ENCODE data around the gene PREB.

PREB gene

GRCh38 chr2:27174638-27175037, 40.2 kb upstream of the PREB start:
- DNase-seq (ENCODE audit: insufficient read length, low spot score): no peak
- TF ChIP-seq POLR2AphosphoS5 (IDR thresholded peaks at IDR 0.05; ENCODE audit: low read depth, low read length): no peak
- no peak for TF ChIP-seq TAF1 (IDR thresholded peaks at IDR 0.05; ENCODE audit: low read depth, low read length)
- no peak for TF ChIP-seq POLR2A (IDR thresholded peaks at IDR 0.05; ENCODE audit: low read depth, low read length)
- no peak for TF ChIP-seq POU2F2 (IDR thresholded peaks at IDR 0.05; ENCODE audit: low read depth, low read length)
- TF ChIP-seq SPI1 (IDR thresholded peaks at IDR 0.05; ENCODE audit: low read depth, low read length): no peak
- TF ChIP-seq PAX5 (IDR thresholded peaks at IDR 0.05; ENCODE audit: insufficient read depth, low read length, severe bottlenecking): no peak
- FAIRE-seq: no peak

- no peak for TF ChIP-seq POU2F2 (IDR thresholded peaks at IDR 0.05; ENCODE audit: low read depth, low read length)
- no peak for TF ChIP-seq TAF1 (IDR thresholded peaks at IDR 0.05; ENCODE audit: low read depth, low read length)
- no peak for TF ChIP-seq POLR2AphosphoS5 (IDR thresholded peaks at IDR 0.05; ENCODE audit: low read depth, low read length)
- no peak for TF ChIP-seq SPI1 (IDR thresholded peaks at IDR 0.05; ENCODE audit: low read depth, low read length)
- no peak for TF ChIP-seq PAX5 (IDR thresholded peaks at IDR 0.05; ENCODE audit: insufficient read depth, low read length, severe bottlenecking)
- no peak for TF ChIP-seq POLR2A (IDR thresholded peaks at IDR 0.05; ENCODE audit: low read depth, low read length)
- FAIRE-seq: no peak
- no peak for DNase-seq (ENCODE audit: insufficient read length, low spot score)
Observed at GRCh38 chr2:27171351-27171848, 37.0 kb upstream of the PREB start.

GRCh38 chr2:27170581-27171337, 36.3 kb upstream of the PREB start:
- FAIRE-seq (no peak), DNase-seq (ENCODE audit: insufficient read length, low spot score) (no peak)
- TF ChIP-seq SPI1 (IDR thresholded peaks at IDR 0.05; ENCODE audit: low read depth, low read length): no peak
- no peak for TF ChIP-seq POLR2A (IDR thresholded peaks at IDR 0.05; ENCODE audit: low read depth, low read length)
- TF ChIP-seq POLR2AphosphoS5 (IDR thresholded peaks at IDR 0.05; ENCODE audit: low read depth, low read length): no peak
- TF ChIP-seq TAF1 (IDR thresholded peaks at IDR 0.05; ENCODE audit: low read depth, low read length): no peak

- TF ChIP-seq SPI1 (IDR thresholded peaks at IDR 0.05; ENCODE audit: low read depth, low read length) (peak; percentile 96), POLR2AphosphoS5 (IDR thresholded peaks at IDR 0.05; ENCODE audit: low read depth, low read length) (no peak)
- DNase-seq (ENCODE audit: insufficient read length, low spot score) (no peak), FAIRE-seq (peak; percentile 87)
Observed at GRCh38 chr2:27164960-27165763, 30.7 kb upstream of the PREB start.

DNA sequence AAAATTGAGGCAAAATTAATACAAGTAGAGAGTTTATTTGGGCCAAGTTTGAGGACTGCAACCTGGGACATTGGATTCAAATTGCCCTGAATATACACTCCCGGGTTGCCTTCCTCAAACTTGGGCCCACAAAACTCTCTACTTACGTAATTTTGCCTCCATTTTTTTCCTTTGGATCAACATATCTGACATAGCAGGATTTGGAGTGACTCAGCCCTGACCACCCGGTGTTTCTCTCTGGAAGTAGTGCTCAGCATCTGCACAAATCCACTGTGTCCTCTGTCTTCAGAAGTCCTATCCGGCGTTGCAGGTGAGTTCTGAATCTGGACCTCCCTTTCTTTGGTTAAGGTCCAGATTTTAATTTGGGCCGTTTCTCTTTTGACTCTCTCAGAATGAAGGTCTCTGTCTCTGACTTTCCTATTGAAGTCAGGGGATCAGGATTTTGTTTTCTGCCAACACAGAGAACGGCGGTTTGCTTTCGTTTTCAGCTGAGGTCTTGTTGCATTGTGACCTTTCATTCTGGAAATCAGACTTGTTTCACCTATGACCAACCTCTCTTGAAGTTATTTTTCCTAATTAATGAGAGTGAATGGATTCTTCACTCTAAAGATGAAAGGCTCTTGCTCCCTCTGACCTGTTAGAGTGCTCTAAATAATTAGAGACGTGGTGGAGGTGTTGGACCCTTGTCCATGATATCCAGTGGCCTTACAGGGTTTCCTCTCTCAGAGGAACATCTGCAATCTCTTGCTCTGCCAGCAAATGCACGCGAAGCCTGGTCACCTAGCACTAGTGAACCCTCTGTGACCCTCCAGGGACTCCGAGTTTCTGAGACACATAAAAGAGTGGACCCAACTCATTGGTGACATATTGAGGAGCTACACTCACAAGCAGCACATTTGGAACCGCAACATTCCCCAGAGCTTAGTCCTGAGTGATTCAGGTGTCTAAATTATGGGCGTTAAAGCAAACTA, 28.0 kb upstream of the PREB start:
- TF ChIP-seq SPI1 (IDR thresholded peaks at IDR 0.05; ENCODE audit: low read depth, low read length): no peak
- TF ChIP-seq PAX5 (IDR thresholded peaks at IDR 0.05; ENCODE audit: insufficient read depth, low read length, severe bottlenecking): no peak
- TF ChIP-seq POU2F2 (IDR thresholded peaks at IDR 0.05; ENCODE audit: low read depth, low read length): no peak
- TF ChIP-seq TAF1 (IDR thresholded peaks at IDR 0.05; ENCODE audit: low read depth, low read length): no peak
- no peak for TF ChIP-seq POLR2A (IDR thresholded peaks at IDR 0.05; ENCODE audit: low read depth, low read length)
- no peak for TF ChIP-seq POLR2AphosphoS5 (IDR thresholded peaks at IDR 0.05; ENCODE audit: low read depth, low read length)
- FAIRE-seq (no peak), DNase-seq (ENCODE audit: insufficient read length, low spot score) (no peak)

- FAIRE-seq: no peak
- DNase-seq (ENCODE audit: insufficient read length, low spot score): no peak
- TF ChIP-seq POLR2AphosphoS5 (IDR thresholded peaks at IDR 0.05; ENCODE audit: low read depth, low read length) (no peak), PAX5 (IDR thresholded peaks at IDR 0.05; ENCODE audit: insufficient read depth, low read length, severe bottlenecking) (no peak), POU2F2 (IDR thresholded peaks at IDR 0.05; ENCODE audit: low read depth, low read length) (no peak), SPI1 (IDR thresholded peaks at IDR 0.05; ENCODE audit: low read depth, low read length) (no peak), TAF1 (IDR thresholded peaks at IDR 0.05; ENCODE audit: low read depth, low read length) (no peak), POLR2A (IDR thresholded peaks at IDR 0.05; ENCODE audit: low read depth, low read length) (no peak)
Observed at GRCh38 chr2:27160191-27160590, 25.8 kb upstream of the PREB start.

DNA sequence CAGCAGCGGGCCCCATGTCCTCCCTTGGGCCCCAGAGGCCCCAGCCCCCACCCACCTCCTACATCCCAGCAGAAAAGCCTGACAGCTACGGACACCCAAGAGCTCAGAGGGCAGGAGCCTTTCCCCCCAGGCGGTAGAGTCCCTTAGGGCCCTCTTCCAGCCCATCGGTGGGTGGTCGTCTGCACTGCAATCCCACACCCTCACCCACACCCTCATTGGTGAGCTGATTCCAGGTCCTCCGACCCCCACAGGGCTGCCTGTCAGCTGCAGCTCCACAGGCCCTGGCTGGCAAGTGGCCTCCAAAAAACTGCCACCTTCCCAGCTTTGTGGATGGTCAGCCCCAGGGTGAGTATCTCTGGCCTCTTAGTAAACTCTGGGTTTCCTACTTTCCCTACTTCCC, 24.8 kb upstream of the PREB start:
- FAIRE-seq (no peak), DNase-seq (ENCODE audit: insufficient read length, low spot score) (no peak)
- TF ChIP-seq SPI1 (IDR thresholded peaks at IDR 0.05; ENCODE audit: low read depth, low read length) (no peak), PAX5 (IDR thresholded peaks at IDR 0.05; ENCODE audit: insufficient read depth, low read length, severe bottlenecking) (no peak), TAF1 (IDR thresholded peaks at IDR 0.05; ENCODE audit: low read depth, low read length) (no peak), POU2F2 (IDR thresholded peaks at IDR 0.05; ENCODE audit: low read depth, low read length) (no peak), POLR2AphosphoS5 (IDR thresholded peaks at IDR 0.05; ENCODE audit: low read depth, low read length) (no peak)

DNA sequence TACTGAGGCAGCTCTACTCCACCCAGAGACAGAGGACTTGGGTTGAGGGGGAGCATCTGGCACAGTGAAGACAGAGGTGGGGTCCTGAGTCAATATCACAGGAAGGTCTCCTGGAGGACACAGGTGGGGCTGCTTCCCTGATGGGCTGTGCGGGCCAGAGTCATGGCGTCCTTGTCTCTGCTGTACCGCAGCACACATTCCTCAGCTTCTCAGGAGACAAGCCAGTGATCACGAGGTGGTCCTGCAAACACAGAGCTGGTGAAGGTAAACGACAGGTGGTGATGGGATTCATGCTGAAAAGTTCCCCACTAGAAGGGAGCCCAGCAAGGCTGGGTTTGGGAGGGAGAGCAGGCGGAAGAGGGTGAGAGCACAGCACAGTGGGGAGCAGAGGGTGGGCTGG, 24.0 kb upstream of the PREB start:
- FAIRE-seq (no peak), DNase-seq (ENCODE audit: insufficient read length, low spot score) (no peak)
- TF ChIP-seq POU2F2 (IDR thresholded peaks at IDR 0.05; ENCODE audit: low read depth, low read length): no peak
- no peak for TF ChIP-seq PAX5 (IDR thresholded peaks at IDR 0.05; ENCODE audit: insufficient read depth, low read length, severe bottlenecking)
- TF ChIP-seq POLR2AphosphoS5 (IDR thresholded peaks at IDR 0.05; ENCODE audit: low read depth, low read length): no peak
- no peak for TF ChIP-seq TAF1 (IDR thresholded peaks at IDR 0.05; ENCODE audit: low read depth, low read length)
- no peak for TF ChIP-seq SPI1 (IDR thresholded peaks at IDR 0.05; ENCODE audit: low read depth, low read length)
- TF ChIP-seq POLR2A (IDR thresholded peaks at IDR 0.05; ENCODE audit: low read depth, low read length): no peak

DNA sequence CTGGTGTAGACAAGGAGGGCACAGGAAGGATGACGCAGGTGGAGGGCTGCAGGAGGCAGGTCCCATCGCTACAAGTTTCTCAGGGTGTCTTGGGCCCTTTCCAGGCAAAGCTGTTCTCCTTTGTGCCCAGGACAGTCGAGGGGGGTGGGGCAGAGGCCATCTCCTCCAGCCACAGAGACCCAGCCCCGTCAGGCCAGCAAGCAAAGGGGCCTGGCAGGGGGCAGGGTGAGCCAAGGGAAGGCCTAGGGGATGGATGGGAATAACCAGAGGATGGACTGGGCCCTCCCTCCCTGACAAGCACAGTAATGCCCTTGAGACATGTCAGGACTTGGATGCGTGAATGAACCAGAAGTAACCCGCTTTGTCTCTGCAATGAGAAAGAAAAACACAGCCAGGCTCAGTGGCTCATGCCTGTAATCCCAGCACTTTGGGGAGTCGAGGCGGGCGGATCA, 20.7 kb upstream of the PREB start:
- no peak for FAIRE-seq

More for the DNA sequence above, 20.7 kb upstream of the PREB start:
- DNase-seq (ENCODE audit: insufficient read length, low spot score): no peak
- TF ChIP-seq POU2F2 (IDR thresholded peaks at IDR 0.05; ENCODE audit: low read depth, low read length) (no peak), PAX5 (IDR thresholded peaks at IDR 0.05; ENCODE audit: insufficient read depth, low read length, severe bottlenecking) (no peak), POLR2AphosphoS5 (IDR thresholded peaks at IDR 0.05; ENCODE audit: low read depth, low read length) (no peak), TAF1 (IDR thresholded peaks at IDR 0.05; ENCODE audit: low read depth, low read length) (no peak), POLR2A (IDR thresholded peaks at IDR 0.05; ENCODE audit: low read depth, low read length) (no peak), SPI1 (IDR thresholded peaks at IDR 0.05; ENCODE audit: low read depth, low read length) (no peak)

All from GM12891 (cell line).